SU-DHL-6 (cell line): ENCODE measurements around the gene TKTL2.

Source experiments
- H2AFZ ChIP-seq: fragments of 200-600 bp; sonication (generic); 2 replicates; pipeline ENCODE4 v1.6.1; 2014; ENCODE audit warnings: low read depth, mild to moderate bottlenecking, moderate library complexity, mixed read lengths, antibody characterized with exemption, low read length; ENCODE audit not compliant: severe bottlenecking
- H3F3A ChIP-seq: fragments of 200-600 bp; shearing (Covaris generic); 2 replicates; pipeline ENCODE4 v1.6.0; 2016; ENCODE audit warnings: antibody characterized with exemption, mild to moderate bottlenecking; ENCODE audit not compliant: insufficient read depth
- H3K27ac ChIP-seq: fragments of 200-600 bp; sonication (generic); 2 replicates; pipeline ENCODE4 v1.5.1; 2016; ENCODE audit warnings: low read depth, mild to moderate bottlenecking, low read length, moderate library complexity, mixed read lengths
- H3K27me3 ChIP-seq: fragments of 200-600 bp; sonication (generic), shearing (Covaris generic); 2 replicates; pipeline ENCODE4 v1.6.0; 2014; ENCODE audit warnings: mild to moderate bottlenecking, low read length
- H3K36me3 ChIP-seq: fragments of 200-600 bp; sonication (generic); 2 replicates; pipeline ENCODE4 v1.6.1; 2014; ENCODE audit warnings: mild to moderate bottlenecking, low read length, mixed read lengths
- H3K4me2 ChIP-seq: fragments of 300-600, 200-600 bp; shearing (Covaris generic), sonication (generic); 2 replicates; pipeline ENCODE4 v1.6.0; 2014; ENCODE audit warnings: low read length, low read depth, mild to moderate bottlenecking; ENCODE audit not compliant: poor library complexity, severe bottlenecking
- H3K4me3 ChIP-seq: fragments of 200-600 bp; sonication (generic); 2 replicates; pipeline ENCODE4 v1.5.1; 2014; ENCODE audit warnings: antibody characterized with exemption, low read length, mild to moderate bottlenecking, mixed read lengths; ENCODE audit not compliant: insufficient read depth, poor library complexity, severe bottlenecking
- H3K79me2 ChIP-seq: fragments of 200-600 bp; sonication (generic); 2 replicates; pipeline ENCODE4 v1.6.1; 2014; ENCODE audit warnings: mild to moderate bottlenecking, low read length, moderate library complexity; ENCODE audit not compliant: insufficient read depth
- H3K9ac ChIP-seq: fragments of 200-600 bp; sonication (generic); 2 replicates; pipeline ENCODE4 v1.7.0; 2014; ENCODE audit warnings: mild to moderate bottlenecking, low read length
- H3K9me2 ChIP-seq: fragments of 200-600 bp; sonication (generic); replicated peaks from 2 replicates; pipeline ENCODE4 v1.6.1; 2014; ENCODE audit warnings: low read length; ENCODE audit not compliant: insufficient read depth
- H3K9me3 ChIP-seq: fragments of 200-600 bp; sonication (generic); 2 replicates; pipeline ENCODE4 v1.6.1; 2014; ENCODE audit warnings: low read length, mixed read lengths; ENCODE audit not compliant: insufficient read depth
- H4K20me1 ChIP-seq: fragments of 200-600 bp; sonication (generic); 2 replicates; pipeline ENCODE4 v1.6.1; 2014; ENCODE audit warnings: low read depth, mild to moderate bottlenecking, antibody characterized with exemption, low read length, moderate library complexity, mixed read lengths
- CTCF ChIP-seq: fragments of 200-600 bp; sonication (generic); IDR thresholded peaks from one replicate; pipeline ENCODE4 v1.5.1; 2017; ENCODE audit warnings: antibody characterized with exemption, mild to moderate bottlenecking, low read length, moderate library complexity; ENCODE audit not compliant: insufficient read depth, poor library complexity, severe bottlenecking
- EZH2phosphoT487 ChIP-seq: fragments of 200-600 bp; sonication (generic), shearing (Covaris generic); conservative IDR thresholded peaks from 2 replicates; pipeline ENCODE4 v1.6.1; 2018; ENCODE audit warnings: mild to moderate bottlenecking, antibody characterized with exemption, low read length, moderate library complexity, mixed read lengths

The TKTL2 gene

GRCh38 chr4:163493643-163494359 lies 20.2 kb upstream of the TKTL2 start:
- H3K9me2 ChIP-seq = no peaks in the 10 kb centered on the region
- H3K79me2 ChIP-seq = peaks cover 43% of the 10 kb centered on the region
- H2AFZ ChIP-seq = peak overlapping the region; percentile 87
- peak overlapping the region; percentile 94 for H3K9ac ChIP-seq
- H3K4me3 ChIP-seq = peak overlapping the region; percentile 93
- TF ChIP-seq CTCF = no peak
- TF ChIP-seq EZH2phosphoT487 = no peak
- no peaks in the 10 kb centered on the region for H3K27me3 ChIP-seq
- H3K27ac ChIP-seq = peak overlapping the region; percentile 81
- no peaks in the 10 kb centered on the region; the same call in 1 of the 2 replicates for H3K36me3 ChIP-seq
- H3K9me3 ChIP-seq = no peaks in the 10 kb centered on the region
- H4K20me1 ChIP-seq = peaks cover 14% of the 10 kb centered on the region
- H3K4me2 ChIP-seq = peak overlapping the region; percentile 99
- H3F3A ChIP-seq = peaks cover 36% of the 10 kb centered on the region

- Histone ChIP-seq H3K9ac (no peak overlapping the region; the same call in 1 of the 2 replicates), H3K79me2 (peaks cover 36% of the 10 kb centered on the region), H3K27ac (peak overlapping the region; percentile 81; the same call in 1 of the 2 replicates), H3K4me3 (peak overlapping the region; percentile 93), H3K9me3 (no peaks in the 10 kb centered on the region), H4K20me1 (peaks cover 11% of the 10 kb centered on the region), H3K27me3 (no peaks in the 10 kb centered on the region), H3K9me2 (no peaks in the 10 kb centered on the region), H3F3A (peaks cover 36% of the 10 kb centered on the region), H3K4me2 (peak overlapping the region; percentile 99), H2AFZ (peak overlapping the region; percentile 16), H3K36me3 (no peaks in the 10 kb centered on the region; the same call in 1 of the 2 replicates)
- no peak for TF ChIP-seq EZH2phosphoT487
- no peak for TF ChIP-seq CTCF
These were observed 19.5 kb upstream of the TKTL2 start for GRCh38 chr4:163492951-163493504.

GRCh38 chr4:163489929-163490328 lies 16.4 kb upstream of the TKTL2 start:
- Histone ChIP-seq H3K9me2 (no peaks in the 10 kb centered on the region), H3K36me3 (no peaks in the 10 kb centered on the region), H3K4me3 (no peak overlapping the region), H3K4me2 (no peak overlapping the region), H2AFZ (no peak overlapping the region), H4K20me1 (no peaks in the 10 kb centered on the region), H3K9me3 (no peaks in the 10 kb centered on the region), H3K9ac (no peak overlapping the region), H3K79me2 (peaks cover 5% of the 10 kb centered on the region), H3K27me3 (no peaks in the 10 kb centered on the region), H3F3A (peaks cover 20% of the 10 kb centered on the region), H3K27ac (no peak overlapping the region)
- TF ChIP-seq EZH2phosphoT487 (no peak), CTCF (no peak)
